C4-2B (cell line): ENCODE results near the gene CCDC85B.

ENCODE experiments used
- H3K27ac ChIP-seq: fragments of 450-650 bp; 2 replicates; pipeline ENCODE4 v1.5.1; 2017
- CTCF ChIP-seq: fragments of 450-650 bp; conservative IDR thresholded peaks from 2 replicates; pipeline ENCODE4 v1.5.1; 2017; ENCODE audit warnings: mild to moderate bottlenecking
- ZFX ChIP-seq: fragments of 450-650 bp; IDR thresholded peaks from 2 replicates; pipeline ENCODE4 v1.6.1; 2017

Gene CCDC85B

GRCh38 chr11:65862191-65862735 is 28.2 kb upstream of the CCDC85B start:
- TF ChIP-seq CTCF (no peak), ZFX (no peak)
- H3K27ac ChIP-seq = peak overlapping the region; percentile 98

GRCh38 chr11:65862941-65863888 is 27.3 kb upstream of the CCDC85B start:
- no peak overlapping the region for H3K27ac ChIP-seq
- TF ChIP-seq ZFX = no peak
- TF ChIP-seq CTCF = no peak

GRCh38 chr11:65863889-65864705 is 26.4 kb upstream of the CCDC85B start:
- H3K27ac ChIP-seq = no peak overlapping the region
- TF ChIP-seq CTCF (no peak), ZFX (no peak)

GRCh38 chr11:65864706-65865471 is 25.6 kb upstream of the CCDC85B start:
- no peak overlapping the region for H3K27ac ChIP-seq
- TF ChIP-seq ZFX (no peak), CTCF (no peak)

- TF ChIP-seq ZFX (no peak), CTCF (no peak)
- H3K27ac ChIP-seq = no peak overlapping the region
Observed at GRCh38 chr11:65865550-65866172, 24.8 kb upstream of the CCDC85B start.

GRCh38 chr11:65866509-65867283 is 23.8 kb upstream of the CCDC85B start:
- no peak overlapping the region for H3K27ac ChIP-seq
- no peak for TF ChIP-seq ZFX
- TF ChIP-seq CTCF = no peak
